HepG2 (cell line): Measurements from ENCODE around the gene SRP68. TPM values are rescaled to one million over a fixed set of nuclear protein-coding genes. Genes with fewer than 3 reads are reported as not detected.

Experiments used
- HMG20B ChIP-seq: conservative IDR thresholded peaks from 2 replicates; pipeline ENCODE4 v1.6.1; 2016; ENCODE audit warnings: missing genetic modification reagents, missing compliant biosample characterization
- HNRNPH1 ChIP-seq: fragments of 200-400 bp; formaldehyde crosslinking; optimal IDR thresholded peaks from 2 replicates; pipeline ENCODE3; 2017; ENCODE audit warnings: mild to moderate bottlenecking, low read depth, low read length
- HOXA3 ChIP-seq: sonication (generic); formaldehyde crosslinking; IDR thresholded peaks from 2 replicates; pipeline ENCODE4 v1.5.0; 2020; ENCODE audit warnings: missing genetic modification reagents
- IKZF1 ChIP-seq: fragments of 450-650 bp; IDR thresholded peaks from 2 replicates; pipeline ENCODE4 v1.7.1; 2016
- NCOR1 ChIP-seq: fragments of 200-600 bp; sonication (generic); IDR thresholded peaks from 2 replicates; pipeline ENCODE4 v1.7.0; 2017; ENCODE audit warnings: antibody characterized with exemption, low read length, borderline replicate concordance
- PHF20 ChIP-seq: sonication (generic); formaldehyde crosslinking; IDR thresholded peaks from 2 replicates; pipeline ENCODE4 v1.5.0; 2020; ENCODE audit warnings: mild to moderate bottlenecking, missing genetic modification reagents
- PHF5A ChIP-seq: IDR thresholded peaks from one replicate; pipeline ENCODE4 v1.6.1; 2018; ENCODE audit warnings: low read depth, missing genetic modification reagents; ENCODE audit not compliant: unreplicated experiment
- PITX1 ChIP-seq: sonication (generic); formaldehyde crosslinking; IDR thresholded peaks from 2 replicates; pipeline ENCODE4 v1.5.1; 2020; ENCODE audit warnings: mild to moderate bottlenecking, missing genetic modification reagents
- RAD51 ChIP-seq: fragments of 450-650 bp; IDR thresholded peaks from 2 replicates; pipeline ENCODE4 v1.6.1; 2016; ENCODE audit warnings: borderline replicate concordance
- STAT5B ChIP-seq: sonication (generic); formaldehyde crosslinking; IDR thresholded peaks from 2 replicates; pipeline ENCODE4 v1.4.0; 2020; ENCODE audit warnings: missing genetic modification reagents
- SUZ12 ChIP-seq: fragments of 150-350 bp; IDR thresholded peaks from 2 replicates; pipeline ENCODE4 v1.6.1; 2014; ENCODE audit warnings: low read depth, low read length
- TBX2 ChIP-seq: sonication (generic); formaldehyde crosslinking; IDR thresholded peaks from 2 replicates; pipeline ENCODE4 v1.5.0; 2020; ENCODE audit warnings: missing genetic modification reagents, mild to moderate bottlenecking, borderline replicate concordance
- ZBTB38 ChIP-seq: sonication (generic); formaldehyde crosslinking; IDR thresholded peaks from 2 replicates; pipeline ENCODE4 v1.5.1; 2020; ENCODE audit warnings: mild to moderate bottlenecking, missing genetic modification reagents
- ZBTB7A ChIP-seq: sonication (generic); formaldehyde crosslinking; IDR thresholded peaks from 2 replicates; pipeline ENCODE4 v1.8.0; 2022; ENCODE audit warnings: mild to moderate bottlenecking, missing genetic modification reagents
- ZNF331 ChIP-seq: sonication (generic); formaldehyde crosslinking; IDR thresholded peaks from 2 replicates; pipeline ENCODE4 v1.4.0; 2020; ENCODE audit warnings: missing genetic modification reagents
- ZNF350 ChIP-seq: sonication (generic); formaldehyde crosslinking; IDR thresholded peaks from 2 replicates; pipeline ENCODE4 v1.4.0; 2020; ENCODE audit warnings: mild to moderate bottlenecking, low read depth, missing genetic modification reagents, borderline replicate concordance
- ZNF354B ChIP-seq: sonication (generic); formaldehyde crosslinking; IDR thresholded peaks from 2 replicates; pipeline ENCODE4 v1.8.0; 2022; ENCODE audit warnings: mild to moderate bottlenecking, missing genetic modification reagents
- ZNF550 ChIP-seq: sonication (generic); formaldehyde crosslinking; IDR thresholded peaks from 2 replicates; pipeline ENCODE4 v1.4.0; 2020; ENCODE audit warnings: mild to moderate bottlenecking, missing genetic modification reagents, borderline replicate concordance
- ZNF850 ChIP-seq: sonication (generic); formaldehyde crosslinking; conservative IDR thresholded peaks from 2 replicates; pipeline ENCODE4 v1.9.0; 2021; ENCODE audit warnings: mild to moderate bottlenecking, missing genetic modification reagents
- polyA plus RNA-seq, 8 experiments: library from polyadenylated mRNA; depleted of rRNA in 3 of 8; stranded (reverse) in 7 of 8; unstranded in 1 of 8; fragments of >200 nt; fragmentation: Illumina TruSeq in 4 of 8; extraction: Trizol in 4 of 8; gene quantifications; 2 replicates each; pipeline versions ENCODE4 v1.2.1 to v1.2.3, GENCODE V29; 2011 to 2016; ENCODE audit warnings: low read depth in 4 of 8, missing spikeins in 1 of 8, mixed read lengths in 1 of 8; ENCODE audit not compliant: insufficient read depth in 1 of 8
- total RNA-seq, 5 experiments: library from RNA; depleted of rRNA; stranded (reverse); fragments of >200 nt; fragmentation: Illumina TruSeq; extraction: Trizol; gene quantifications; 2 replicates each; pipeline ENCODE4 v1.2.3, GENCODE V29; 2016; ENCODE audit warnings: low read depth in 1 of 5
- TF ChIP-seq, protein P1 (sequence below): sonication (generic); formaldehyde crosslinking; IDR thresholded peaks from 2 replicates; pipeline ENCODE4 v1.4.0; 2020; ENCODE audit warnings: missing genetic modification reagents, borderline replicate concordance
- TF ChIP-seq, protein P2 (sequence below): sonication (generic); formaldehyde crosslinking; IDR thresholded peaks from 2 replicates; pipeline ENCODE4 v1.5.1; 2020; ENCODE audit warnings: missing genetic modification reagents, mild to moderate bottlenecking, borderline replicate concordance
- TF ChIP-seq, protein P3 (sequence below): sonication (generic); formaldehyde crosslinking; IDR thresholded peaks from 2 replicates; pipeline ENCODE4 v1.4.0; 2020; ENCODE audit warnings: mild to moderate bottlenecking, missing genetic modification reagents
- TF ChIP-seq, protein P4 (sequence below): sonication (generic); formaldehyde crosslinking; IDR thresholded peaks from 2 replicates; pipeline ENCODE4 v1.5.0; 2020; ENCODE audit warnings: mild to moderate bottlenecking, missing genetic modification reagents, borderline replicate concordance
- TF ChIP-seq, protein P5 (sequence below): sonication (generic); formaldehyde crosslinking; IDR thresholded peaks from 2 replicates; pipeline ENCODE4 v1.4.0; 2020; ENCODE audit warnings: low read depth, mild to moderate bottlenecking, missing genetic modification reagents

SRP68 gene
- total and polyA plus RNA-seq, 2 of the 13 experiments (the other 11 are each of a cell fraction or from before 2014, with no cell fraction given): 39.8 to 74.3 TPM

DNA sequence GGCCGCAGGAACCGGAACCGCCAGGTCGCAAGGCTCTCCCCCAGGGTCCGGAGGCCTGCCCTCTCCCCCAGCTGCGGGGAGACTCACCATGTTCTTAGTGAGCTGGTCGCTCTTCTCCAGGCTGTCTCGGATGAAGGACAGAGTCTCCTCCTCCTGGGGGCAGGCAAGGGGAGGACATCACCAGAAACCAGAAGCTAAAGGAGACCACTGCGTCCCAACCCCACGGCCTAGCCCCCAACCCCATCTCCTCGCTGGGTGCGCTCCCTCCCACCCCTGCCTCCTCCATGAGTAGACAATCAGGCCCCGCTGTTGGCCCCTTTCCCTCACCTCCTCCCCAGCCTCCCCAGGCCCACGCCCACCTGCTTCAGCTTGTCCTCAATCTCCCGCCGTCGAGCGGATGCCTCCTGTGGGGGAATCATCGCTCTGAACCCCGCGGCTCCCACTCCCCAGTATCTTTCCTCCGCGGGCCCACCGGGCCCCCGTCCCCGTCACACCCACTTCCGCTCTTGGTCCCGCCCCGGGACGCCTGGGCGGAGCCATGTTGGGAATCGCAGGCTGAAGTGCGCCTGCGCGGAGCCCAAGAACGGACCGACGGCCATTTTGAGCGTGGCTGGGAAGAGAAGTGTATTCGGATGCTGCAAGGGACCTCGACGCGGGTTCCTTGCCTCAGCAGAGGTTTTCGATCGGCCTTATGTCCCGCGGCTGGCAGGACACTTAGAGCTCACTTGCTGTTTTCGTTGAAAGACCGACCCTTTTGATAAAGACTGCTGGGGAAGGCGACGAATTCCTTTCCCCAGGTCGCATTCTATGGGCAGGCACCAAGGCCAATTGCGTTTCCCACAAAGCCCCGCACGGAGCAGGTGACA is 31.2 kb upstream of the SRP68 start, which contains the start of gene EXOC7 (continued):
- TF ChIP-seq, protein P1, sequence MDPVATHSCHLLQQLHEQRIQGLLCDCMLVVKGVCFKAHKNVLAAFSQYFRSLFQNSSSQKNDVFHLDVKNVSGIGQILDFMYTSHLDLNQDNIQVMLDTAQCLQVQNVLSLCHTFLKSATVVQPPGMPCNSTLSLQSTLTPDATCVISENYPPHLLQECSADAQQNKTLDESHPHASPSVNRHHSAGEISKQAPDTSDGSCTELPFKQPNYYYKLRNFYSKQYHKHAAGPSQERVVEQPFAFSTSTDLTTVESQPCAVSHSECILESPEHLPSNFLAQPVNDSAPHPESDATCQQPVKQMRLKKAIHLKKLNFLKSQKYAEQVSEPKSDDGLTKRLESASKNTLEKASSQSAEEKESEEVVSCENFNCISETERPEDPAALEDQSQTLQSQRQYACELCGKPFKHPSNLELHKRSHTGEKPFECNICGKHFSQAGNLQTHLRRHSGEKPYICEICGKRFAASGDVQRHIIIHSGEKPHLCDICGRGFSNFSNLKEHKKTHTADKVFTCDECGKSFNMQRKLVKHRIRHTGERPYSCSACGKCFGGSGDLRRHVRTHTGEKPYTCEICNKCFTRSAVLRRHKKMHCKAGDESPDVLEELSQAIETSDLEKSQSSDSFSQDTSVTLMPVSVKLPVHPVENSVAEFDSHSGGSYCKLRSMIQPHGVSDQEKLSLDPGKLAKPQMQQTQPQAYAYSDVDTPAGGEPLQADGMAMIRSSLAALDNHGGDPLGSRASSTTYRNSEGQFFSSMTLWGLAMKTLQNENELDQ (CRISPR knock-in tag): no peak
- TF ChIP-seq ZBTB7A (CRISPR knock-in tag) (peak; percentile 82), ZNF550 (CRISPR knock-in tag) (no peak), PITX1 (CRISPR knock-in tag) (no peak; the same call in 1 of the 2 replicates), PHF20 (CRISPR knock-in tag) (peak; percentile 82), HMG20B (CRISPR knock-in tag) (no peak), ZNF354B (0 out of 2 replicates have a peak, but pooled peaks have one; percentile 37), RAD51 (no peak), HOXA3 (CRISPR knock-in tag) (peak; percentile 94), IKZF1 (no peak), TBX2 (no peak; the same call in 1 of the 2 replicates), NCOR1 (no peak), ZNF350 (peak; percentile 41; the same call in 1 of the 2 replicates), STAT5B (CRISPR knock-in tag) (no peak), ZBTB38 (CRISPR knock-in tag) (no peak), PHF5A (peak; percentile 55), ZNF850 (CRISPR knock-in tag) (0 out of 2 replicates have a peak, but pooled peaks have one; percentile 66), HNRNPH1 (peak; percentile 38), SUZ12 (no peak), ZNF331 (peak; percentile 77; the same call in 1 of the 2 replicates)
- TF ChIP-seq, protein P2, sequence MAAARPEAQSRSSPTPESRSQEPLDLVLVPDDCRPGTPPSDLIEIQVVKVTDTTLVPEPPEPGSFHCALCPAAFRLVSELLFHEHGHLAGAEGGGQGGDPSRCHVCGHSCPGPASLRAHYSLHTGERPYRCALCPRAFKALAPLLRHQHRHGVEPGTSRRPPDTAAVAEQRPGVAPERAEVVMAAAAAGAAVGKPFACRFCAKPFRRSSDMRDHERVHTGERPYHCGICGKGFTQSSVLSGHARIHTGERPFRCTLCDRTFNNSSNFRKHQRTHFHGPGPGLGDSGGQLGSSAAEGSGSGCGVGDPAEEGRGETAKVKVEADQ (CRISPR knock-in tag): peak; percentile 66; the same call in 1 of the 2 replicates
- TF ChIP-seq, protein P3, sequence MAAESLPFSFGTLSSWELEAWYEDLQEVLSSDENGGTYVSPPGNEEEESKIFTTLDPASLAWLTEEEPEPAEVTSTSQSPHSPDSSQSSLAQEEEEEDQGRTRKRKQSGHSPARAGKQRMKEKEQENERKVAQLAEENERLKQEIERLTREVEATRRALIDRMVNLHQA (CRISPR knock-in tag): no peak
- TF ChIP-seq, protein P4, sequence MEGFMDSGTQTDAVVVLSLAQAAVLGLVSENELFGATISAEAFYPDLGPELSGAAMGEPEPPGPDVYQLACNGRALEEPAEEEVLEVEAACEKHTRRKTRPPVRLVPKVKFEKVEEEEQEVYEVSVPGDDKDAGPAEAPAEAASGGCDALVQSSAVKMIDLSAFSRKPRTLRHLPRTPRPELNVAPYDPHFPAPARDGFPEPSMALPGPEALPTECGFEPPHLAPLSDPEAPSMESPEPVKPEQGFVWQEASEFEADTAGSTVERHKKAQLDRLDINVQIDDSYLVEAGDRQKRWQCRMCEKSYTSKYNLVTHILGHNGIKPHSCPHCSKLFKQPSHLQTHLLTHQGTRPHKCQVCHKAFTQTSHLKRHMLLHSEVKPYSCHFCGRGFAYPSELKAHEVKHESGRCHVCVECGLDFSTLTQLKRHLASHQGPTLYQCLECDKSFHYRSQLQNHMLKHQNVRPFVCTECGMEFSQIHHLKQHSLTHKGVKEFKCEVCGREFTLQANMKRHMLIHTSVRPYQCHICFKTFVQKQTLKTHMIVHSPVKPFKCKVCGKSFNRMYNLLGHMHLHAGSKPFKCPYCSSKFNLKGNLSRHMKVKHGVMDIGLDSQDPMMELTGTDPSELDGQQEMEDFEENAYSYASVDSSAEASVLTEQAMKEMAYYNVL (CRISPR knock-in tag): peak; percentile 22; the same call in 1 of the 2 replicates
- TF ChIP-seq, protein P5, sequence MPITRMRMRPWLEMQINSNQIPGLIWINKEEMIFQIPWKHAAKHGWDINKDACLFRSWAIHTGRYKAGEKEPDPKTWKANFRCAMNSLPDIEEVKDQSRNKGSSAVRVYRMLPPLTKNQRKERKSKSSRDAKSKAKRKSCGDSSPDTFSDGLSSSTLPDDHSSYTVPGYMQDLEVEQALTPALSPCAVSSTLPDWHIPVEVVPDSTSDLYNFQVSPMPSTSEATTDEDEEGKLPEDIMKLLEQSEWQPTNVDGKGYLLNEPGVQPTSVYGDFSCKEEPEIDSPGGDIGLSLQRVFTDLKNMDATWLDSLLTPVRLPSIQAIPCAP: no peak
